DMS 273 (cell line): ENCODE measurements around the gene ZNF831.

Experiments used
- DNase-seq: peaks from one replicate; lab custom pipeline; 2025; ENCODE audit not compliant: unreplicated experiment; lab: John Stamatoyannopoulos, UW

ZNF831 gene

GRCh38 chr20:59178983-59179595, 15.5 kb downstream of the ZNF831 start:
- DNase-seq = no peak

- DNase-seq = no peak
Measured at GRCh38 chr20:59179988-59180387, 16.4 kb downstream of the ZNF831 start.

- no peak for DNase-seq
Measured at GRCh38 chr20:59181936-59182335, 18.3 kb downstream of the ZNF831 start.

- no peak for DNase-seq
Measured at GRCh38 chr20:59182401-59183044, 18.9 kb downstream of the ZNF831 start.

GRCh38 chr20:59183751-59184150, 20.1 kb downstream of the ZNF831 start:
- no peak for DNase-seq

- no peak for DNase-seq
Measured at GRCh38 chr20:59184880-59185447, 21.3 kb downstream of the ZNF831 start.

- DNase-seq = no peak
Measured at GRCh38 chr20:59185809-59186208, 22.2 kb downstream of the ZNF831 start.

GRCh38 chr20:59190466-59190865, 26.8 kb downstream of the ZNF831 start:
- DNase-seq = no peak

GRCh38 chr20:59191036-59191755, 27.6 kb downstream of the ZNF831 start:
- DNase-seq = no peak

- no peak for DNase-seq
Measured at GRCh38 chr20:59191756-59192532, 28.3 kb downstream of the ZNF831 start.

GRCh38 chr20:59192533-59192896, 28.9 kb downstream of the ZNF831 start:
- DNase-seq = no peak

- DNase-seq = no peak
Measured at GRCh38 chr20:59193325-59193724, 29.7 kb downstream of the ZNF831 start.

GRCh38 chr20:59194023-59194935, 30.7 kb downstream of the ZNF831 start:
- no peak for DNase-seq

- DNase-seq = no peak
Measured at GRCh38 chr20:59195316-59195993, 31.8 kb downstream of the ZNF831 start.

- DNase-seq = no peak
Measured at GRCh38 chr20:59204165-59204894, 40.7 kb downstream of the ZNF831 start.

GRCh38 chr20:59205044-59205443, 41.4 kb downstream of the ZNF831 start:
- no peak for DNase-seq

GRCh38 chr20:59207235-59207634, 43.6 kb downstream of the ZNF831 start:
- DNase-seq = no peak

GRCh38 chr20:59207742-59208357, 44.2 kb downstream of the ZNF831 start:
- DNase-seq = peak; percentile 80

GRCh38 chr20:59210186-59210585, 46.6 kb downstream of the ZNF831 start:
- DNase-seq = no peak
